GM18867 (cell line): Measurements from ENCODE around the gene DUSP9.

Experiments used
- ATAC-seq: cut with Tn5 transposase; IDR thresholded peaks from one replicate; pipeline ENCODE4 v1.9.1; 2021; ENCODE audit warnings: mild to moderate bottlenecking, moderate library complexity; ENCODE audit not compliant: unreplicated experiment

Gene DUSP9

DNA sequence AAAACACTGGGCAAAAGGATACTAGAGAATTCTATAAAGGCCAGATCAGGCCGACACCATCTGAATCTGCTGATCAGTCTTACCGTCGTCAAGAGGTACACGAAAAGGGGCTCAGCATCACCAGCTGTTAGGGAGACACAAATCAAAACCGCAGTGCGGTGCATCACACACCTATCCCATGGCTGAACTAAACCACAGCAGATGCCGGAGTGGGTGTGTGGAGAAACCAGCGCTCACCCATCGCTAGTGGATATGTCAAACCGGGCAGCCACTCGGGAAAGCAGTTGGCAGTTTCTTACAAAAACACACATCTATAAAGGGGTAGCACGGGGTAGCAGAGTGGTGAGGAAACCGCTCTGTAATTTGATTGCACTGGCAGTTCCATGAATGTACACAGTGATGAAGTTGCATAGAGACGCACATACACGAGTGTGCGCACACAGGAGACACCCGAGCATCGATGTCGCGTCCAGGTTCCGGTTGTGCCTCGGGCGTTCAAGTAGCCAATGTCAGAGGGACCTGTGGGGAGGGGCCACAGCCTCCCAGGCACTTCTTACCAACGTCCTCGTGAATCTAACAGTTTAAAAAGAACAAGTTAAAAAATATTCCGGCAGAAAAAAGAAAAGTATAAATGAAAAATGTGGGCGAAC is 24.9 kb upstream of the DUSP9 start:
- ATAC-seq: no peak

GRCh38 chrX:153622661-153623309 is 24.2 kb upstream of the DUSP9 start:
- ATAC-seq: no peak

GRCh38 chrX:153623310-153624029 is 23.5 kb upstream of the DUSP9 start:
- no peak for ATAC-seq

GRCh38 chrX:153624196-153625091 is 22.6 kb upstream of the DUSP9 start:
- ATAC-seq: no peak

- ATAC-seq: no peak
Measured at GRCh38 chrX:153625271-153626024, 21.6 kb upstream of the DUSP9 start.

GRCh38 chrX:153626025-153626633 is 20.9 kb upstream of the DUSP9 start:
- ATAC-seq: no peak

DNA sequence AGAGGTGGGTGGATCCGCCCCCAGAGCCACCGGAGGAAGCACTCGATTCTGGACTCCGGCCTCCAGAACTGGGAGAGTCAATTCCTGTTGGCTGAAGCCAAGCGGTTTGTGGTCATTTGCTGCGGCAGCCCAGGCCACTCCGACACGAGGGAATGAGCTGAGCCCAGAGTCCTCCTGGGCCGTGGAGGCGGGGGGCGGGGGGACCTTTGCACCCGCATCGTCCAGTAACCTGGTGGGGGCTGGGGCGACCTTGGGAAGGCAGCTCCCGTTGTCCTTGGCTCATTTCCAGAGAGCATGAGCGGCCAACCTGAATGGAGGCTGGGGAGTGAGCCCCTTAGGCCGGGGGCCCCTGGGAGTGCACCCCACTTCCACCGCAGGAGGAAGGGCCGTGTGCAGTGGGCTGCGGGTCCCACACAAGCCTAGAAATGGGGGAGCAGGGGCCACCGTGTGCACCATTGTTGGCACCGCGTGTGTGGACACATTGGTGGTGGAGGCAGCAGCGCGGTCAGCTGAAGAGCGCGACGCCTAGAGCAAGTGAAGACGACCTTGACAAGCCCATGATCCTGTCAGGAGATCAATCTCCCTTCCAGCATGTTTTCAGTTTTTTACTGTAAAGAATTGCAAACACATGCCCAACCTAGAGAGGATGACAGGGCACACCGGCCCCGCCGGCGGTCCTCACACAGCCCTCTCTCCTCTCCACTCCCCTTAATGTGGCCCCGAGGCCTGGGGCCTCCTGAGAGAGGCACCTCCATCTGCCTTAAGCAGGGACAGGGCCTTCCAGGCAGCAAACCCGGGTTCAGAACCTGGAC is 19.9 kb upstream of the DUSP9 start:
- ATAC-seq: no peak

DNA sequence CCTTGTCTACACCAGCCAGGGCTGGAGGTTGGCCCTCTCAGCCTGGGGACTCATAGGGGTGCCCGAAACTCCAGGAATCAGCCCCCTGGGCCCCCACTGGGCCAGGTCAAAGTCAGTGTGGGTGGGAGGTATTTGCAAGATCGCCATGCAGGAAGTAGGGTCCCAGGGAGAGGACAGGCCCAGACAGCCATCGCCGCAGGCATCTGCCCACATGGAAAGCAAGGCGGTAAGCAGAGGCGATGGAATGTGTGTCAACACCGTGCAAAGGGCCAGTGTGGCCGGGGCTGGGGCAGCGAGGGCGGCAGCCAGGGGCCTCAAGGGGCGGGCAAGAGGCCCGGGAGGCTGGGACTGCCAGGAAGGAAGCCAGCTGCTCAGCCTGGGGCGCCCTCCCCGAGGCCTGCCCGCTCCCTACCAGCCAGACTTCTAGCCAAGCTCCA is 19.3 kb upstream of the DUSP9 start:
- ATAC-seq: no peak

- no peak for ATAC-seq
Measured at GRCh38 chrX:153628129-153628528, 18.9 kb upstream of the DUSP9 start.

DNA sequence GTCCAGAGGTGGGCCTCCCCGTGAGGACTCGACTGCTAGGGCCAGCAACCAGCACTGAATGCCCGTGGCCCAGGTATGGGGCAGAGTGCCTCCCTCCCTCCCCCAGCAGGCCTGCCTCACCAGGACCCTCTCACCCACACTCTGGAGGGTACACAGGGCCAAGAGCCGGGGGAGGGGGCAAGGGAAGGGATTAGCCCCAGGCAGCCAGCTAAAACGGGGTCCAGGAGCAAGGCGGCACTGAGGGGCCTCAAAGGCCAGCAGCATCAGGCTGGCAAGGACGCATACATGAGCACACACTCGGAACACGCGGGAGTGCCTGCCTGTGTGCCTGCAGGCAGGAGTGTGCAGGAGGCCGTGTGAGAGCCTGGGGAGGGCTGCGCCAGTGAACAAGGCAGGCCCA is 18.3 kb upstream of the DUSP9 start:
- no peak for ATAC-seq

DNA sequence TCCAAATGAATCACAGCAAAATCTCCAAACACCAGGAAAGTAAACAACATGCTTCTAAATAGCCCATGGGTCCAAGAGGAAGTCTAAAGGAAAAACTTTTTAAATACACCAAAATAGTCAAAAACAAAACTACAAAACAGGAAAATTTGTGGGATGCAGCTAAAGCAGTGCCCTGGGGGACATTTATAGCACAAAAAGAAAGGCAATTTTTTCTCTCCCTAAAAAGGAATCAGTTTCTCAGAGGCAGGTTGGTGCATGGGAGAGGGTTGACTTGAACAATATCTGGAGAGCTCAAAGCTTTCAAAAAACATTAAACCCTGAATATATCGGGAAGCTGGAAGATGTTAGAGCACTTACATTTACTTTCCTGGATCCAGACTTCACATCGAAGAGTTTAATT is 15.7 kb upstream of the DUSP9 start:
- ATAC-seq: no peak

DNA sequence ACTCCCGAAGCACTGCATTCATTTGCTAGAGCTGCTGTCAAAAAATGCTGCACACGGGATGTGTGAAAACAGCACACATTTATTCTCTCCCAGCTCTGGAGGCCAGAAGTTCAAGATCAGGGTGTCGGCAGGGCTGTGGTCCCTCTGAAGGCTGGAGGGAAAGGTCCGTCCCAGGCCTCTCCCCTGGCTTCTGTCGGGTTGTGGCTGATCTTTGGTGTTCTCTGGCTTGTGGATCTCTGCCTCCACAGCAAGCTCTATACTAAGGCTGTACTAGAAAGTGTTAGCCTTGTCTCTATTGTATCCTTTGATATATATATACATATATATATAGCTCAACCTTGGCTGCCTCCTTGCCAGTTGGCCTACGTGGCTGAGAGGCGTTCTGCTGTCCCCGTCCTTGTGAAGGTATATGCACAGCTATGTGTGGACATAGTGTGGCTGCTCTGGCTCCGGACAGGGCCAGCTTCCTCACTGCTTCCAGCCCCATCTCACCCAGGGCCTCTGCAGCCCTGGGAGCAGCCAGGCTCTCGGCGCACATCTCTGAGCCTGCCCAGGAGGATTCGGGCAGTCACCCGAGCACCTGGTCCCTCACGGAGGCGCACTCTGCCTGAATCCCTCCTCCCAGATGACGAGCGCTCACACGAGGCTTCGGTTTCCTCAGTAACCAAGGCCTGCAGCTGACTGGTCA is 15.0 kb upstream of the DUSP9 start:
- ATAC-seq: no peak

- ATAC-seq: no peak
Measured at GRCh38 chrX:153632595-153632946, 14.4 kb upstream of the DUSP9 start.

GRCh38 chrX:153633048-153633447 is 14.0 kb upstream of the DUSP9 start:
- no peak for ATAC-seq

DNA sequence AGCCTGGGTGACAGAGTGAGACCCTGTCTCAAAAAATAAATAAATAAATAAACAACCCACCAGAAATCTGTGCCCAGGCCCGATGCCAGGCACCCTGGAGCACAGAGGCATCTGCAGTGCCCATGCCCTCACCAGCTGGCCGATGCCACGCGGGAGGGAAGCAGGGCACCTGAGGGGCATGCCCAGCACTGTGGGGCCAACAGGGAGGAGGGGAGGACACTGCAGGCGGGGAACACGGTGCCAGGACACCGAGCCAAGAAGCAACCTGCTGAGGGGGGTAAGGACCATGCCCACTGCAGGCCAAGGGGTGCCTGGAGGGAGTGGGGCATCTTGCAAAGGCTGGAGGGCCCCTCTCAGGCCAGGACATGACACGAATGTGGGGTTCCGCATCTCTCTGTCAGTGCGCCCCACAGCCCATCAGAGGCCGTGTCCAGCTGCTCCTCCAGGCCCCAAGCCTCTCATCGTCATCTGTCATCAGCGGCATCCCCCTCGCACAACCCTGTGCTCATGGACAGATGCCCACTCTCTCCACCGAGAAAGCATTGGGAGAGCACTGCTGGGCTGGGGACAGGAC is 13.3 kb upstream of the DUSP9 start:
- no peak for ATAC-seq

DNA sequence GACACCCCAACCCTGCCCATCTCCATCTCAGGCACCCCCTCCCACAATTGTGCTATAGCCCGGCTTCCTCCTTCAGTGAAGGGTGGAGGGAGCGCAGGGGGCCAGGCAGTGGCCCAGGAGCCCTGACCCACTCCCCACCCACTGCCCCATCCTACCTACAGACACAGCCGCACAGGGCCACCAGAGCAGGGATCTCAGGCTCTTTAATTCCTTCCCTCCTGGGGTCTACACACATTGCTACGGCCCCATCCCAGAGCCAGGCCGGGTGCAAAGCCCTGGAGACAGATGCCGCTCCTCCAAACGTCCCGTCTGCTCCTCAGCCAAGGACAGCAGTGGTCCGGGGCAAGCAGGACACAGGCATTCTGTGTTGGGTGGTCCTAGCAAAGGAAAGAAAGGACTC is 12.8 kb upstream of the DUSP9 start:
- ATAC-seq: no peak

- ATAC-seq: no peak
Measured at GRCh38 chrX:153634832-153635231, 12.2 kb upstream of the DUSP9 start.

- ATAC-seq: no peak
Measured at GRCh38 chrX:153635388-153635787, 11.6 kb upstream of the DUSP9 start.
